Umbilical cord (tissue), 2 donors: ENCODE data around the gene WNT9B. TPM values are rescaled to one million over a fixed set of nuclear protein-coding genes. Genes with fewer than 3 reads are reported as not detected.

Experiments used
- DNase-seq: peaks from one replicate; pipeline ENCODE4 v3.0.0-alpha.2; 2015; ENCODE audit warnings: low spot score
- total RNA-seq: library from RNA; depleted of rRNA; stranded (reverse); fragments of >200 nt; gene quantifications from one replicate; pipeline ENCODE4 v1.2.3, GENCODE V29; 2014; ENCODE audit warnings: low replicate concordance; ENCODE audit not compliant: insufficient read depth

WNT9B gene, protein sequence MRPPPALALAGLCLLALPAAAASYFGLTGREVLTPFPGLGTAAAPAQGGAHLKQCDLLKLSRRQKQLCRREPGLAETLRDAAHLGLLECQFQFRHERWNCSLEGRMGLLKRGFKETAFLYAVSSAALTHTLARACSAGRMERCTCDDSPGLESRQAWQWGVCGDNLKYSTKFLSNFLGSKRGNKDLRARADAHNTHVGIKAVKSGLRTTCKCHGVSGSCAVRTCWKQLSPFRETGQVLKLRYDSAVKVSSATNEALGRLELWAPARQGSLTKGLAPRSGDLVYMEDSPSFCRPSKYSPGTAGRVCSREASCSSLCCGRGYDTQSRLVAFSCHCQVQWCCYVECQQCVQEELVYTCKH
- total RNA-seq, result not detected

GRCh38 chr17:46851029-46851741 lies at the start of gene WNT9B:
Gene WNT9B, plus strand, starts transcription at chr17:46851583. Its CDS starts 56 bp downstream, at chr17:46851639.
- peak; percentile 51 for DNase-seq

- DNase-seq, result no peak
Measured at GRCh38 chr17:46802800-46803199, 48.6 kb upstream of the WNT9B start.

- DNase-seq, result no peak
Measured at GRCh38 chr17:46803544-46803943, 47.8 kb upstream of the WNT9B start.

GRCh38 chr17:46805771-46806170 lies 45.6 kb upstream of the WNT9B start:
- no peak for DNase-seq

- no peak for DNase-seq
Measured at GRCh38 chr17:46809110-46809571, 42.2 kb upstream of the WNT9B start.

DNA sequence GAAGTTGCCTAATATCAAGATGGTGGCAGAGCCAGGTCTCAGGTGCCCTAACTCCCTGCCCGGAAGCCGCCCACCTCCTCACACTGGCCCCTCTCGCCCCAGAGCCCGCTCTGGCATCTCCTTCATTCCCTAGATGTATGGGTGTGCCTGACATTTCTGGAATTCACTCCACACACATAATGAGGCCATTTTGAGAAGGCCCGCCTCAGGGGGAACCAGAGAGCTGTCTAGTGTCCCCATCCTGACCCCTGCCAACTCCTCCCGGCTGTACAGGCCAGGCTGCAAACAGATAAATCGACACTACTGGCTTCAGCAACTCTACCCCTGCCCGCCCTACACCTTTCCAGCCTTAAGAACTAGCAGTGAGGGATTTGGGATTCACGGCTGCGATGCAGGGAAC lies 40.5 kb upstream of the WNT9B start:
- DNase-seq, result peak; percentile 52

GRCh38 chr17:46811978-46812583 lies 39.3 kb upstream of the WNT9B start:
- DNase-seq, result peak; percentile 88

DNA sequence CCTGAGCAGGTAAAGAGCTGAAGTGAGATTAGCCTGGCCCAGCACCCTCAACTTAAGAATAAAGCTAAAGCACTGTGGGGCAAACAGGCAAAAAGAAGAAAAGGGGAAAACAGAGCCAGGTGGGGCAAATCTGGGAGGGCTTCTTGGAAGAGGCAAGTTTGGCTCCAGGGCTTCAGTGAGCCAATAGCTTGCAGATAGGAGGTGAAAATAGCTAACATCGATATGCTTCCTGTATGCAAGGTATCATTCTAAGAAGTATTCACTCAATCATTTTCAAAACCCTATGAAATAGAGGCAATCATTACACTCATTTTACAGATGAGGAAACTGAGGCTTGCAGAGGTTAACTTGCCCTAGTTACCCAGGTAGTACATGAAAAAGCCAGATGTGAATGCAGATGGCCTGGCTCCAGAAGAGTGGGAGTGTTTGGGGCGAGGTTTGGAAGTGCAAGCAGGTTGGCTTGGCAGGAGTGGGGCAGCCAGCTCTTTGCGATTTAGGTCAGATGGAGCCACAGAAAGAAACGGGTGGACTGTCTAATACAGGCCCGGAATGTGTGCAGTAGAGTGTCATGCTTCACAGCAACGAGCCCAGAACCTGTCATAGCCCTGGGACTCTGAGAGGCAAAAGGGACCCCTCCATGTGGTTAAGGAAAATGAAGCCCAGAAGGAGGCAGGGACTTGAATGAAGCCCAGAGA lies 38.6 kb upstream of the WNT9B start:
- DNase-seq, result no peak

DNA sequence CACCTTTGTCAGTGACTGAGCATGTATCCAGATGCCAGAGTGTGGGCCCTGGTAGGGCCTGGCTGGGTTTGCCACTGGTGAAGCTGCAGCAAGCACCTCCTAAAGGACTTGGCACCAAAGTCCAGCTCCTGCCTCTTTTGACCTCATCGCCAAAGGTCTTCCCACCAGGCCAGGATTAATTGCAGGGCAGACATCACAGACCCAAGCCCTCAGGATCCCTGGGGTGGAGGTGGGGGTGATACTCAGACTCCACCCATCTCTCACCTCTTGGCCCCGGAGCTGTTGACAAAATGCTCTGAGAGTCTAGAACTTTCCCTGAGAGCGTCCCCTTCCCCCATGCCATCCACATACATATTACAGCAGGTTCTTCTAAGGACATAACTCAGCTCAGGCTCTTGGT lies 37.5 kb upstream of the WNT9B start:
- no peak for DNase-seq

GRCh38 chr17:46814446-46814845 lies 36.9 kb upstream of the WNT9B start:
- DNase-seq, result no peak

- DNase-seq, result no peak
Measured at GRCh38 chr17:46815474-46816353, 35.7 kb upstream of the WNT9B start.

DNA sequence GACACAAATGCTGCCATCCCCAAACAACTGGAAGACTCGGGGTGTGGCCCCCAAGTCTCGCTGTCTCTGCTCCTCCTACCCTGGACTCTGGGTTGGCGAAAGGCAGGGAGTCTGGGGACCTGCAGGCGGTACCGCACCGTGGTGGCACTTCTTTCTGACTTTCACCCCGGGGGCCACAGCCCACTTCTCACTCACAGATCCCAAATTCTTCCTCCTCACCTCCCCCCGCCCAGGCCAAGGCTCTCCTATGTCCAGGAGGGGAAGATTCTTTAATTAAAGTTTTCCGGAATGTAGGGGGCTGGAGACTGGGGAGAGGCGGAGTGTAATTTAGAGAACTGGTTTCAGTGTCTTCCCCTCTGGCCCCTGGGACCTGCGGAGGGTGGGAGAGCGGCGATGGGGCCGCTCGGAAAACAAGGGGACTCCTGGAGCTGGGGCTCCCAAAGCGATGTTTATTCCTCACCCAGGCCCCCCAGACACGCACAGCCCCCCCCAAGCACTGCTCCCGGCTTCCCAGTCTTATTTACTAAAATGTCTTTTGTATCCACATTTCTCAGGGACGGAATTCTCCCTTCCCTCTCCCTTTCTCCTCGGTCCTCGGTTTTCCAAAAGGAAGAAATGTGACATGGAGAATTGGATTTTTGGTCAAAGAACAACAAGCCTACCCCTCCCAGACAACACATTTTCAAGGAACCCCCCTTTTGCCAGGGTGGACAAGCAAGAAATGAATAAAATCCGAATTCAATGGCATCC lies 34.1 kb upstream of the WNT9B start:
- no peak for DNase-seq

- DNase-seq, result no peak
Measured at GRCh38 chr17:46817901-46818209, 33.5 kb upstream of the WNT9B start.

DNA sequence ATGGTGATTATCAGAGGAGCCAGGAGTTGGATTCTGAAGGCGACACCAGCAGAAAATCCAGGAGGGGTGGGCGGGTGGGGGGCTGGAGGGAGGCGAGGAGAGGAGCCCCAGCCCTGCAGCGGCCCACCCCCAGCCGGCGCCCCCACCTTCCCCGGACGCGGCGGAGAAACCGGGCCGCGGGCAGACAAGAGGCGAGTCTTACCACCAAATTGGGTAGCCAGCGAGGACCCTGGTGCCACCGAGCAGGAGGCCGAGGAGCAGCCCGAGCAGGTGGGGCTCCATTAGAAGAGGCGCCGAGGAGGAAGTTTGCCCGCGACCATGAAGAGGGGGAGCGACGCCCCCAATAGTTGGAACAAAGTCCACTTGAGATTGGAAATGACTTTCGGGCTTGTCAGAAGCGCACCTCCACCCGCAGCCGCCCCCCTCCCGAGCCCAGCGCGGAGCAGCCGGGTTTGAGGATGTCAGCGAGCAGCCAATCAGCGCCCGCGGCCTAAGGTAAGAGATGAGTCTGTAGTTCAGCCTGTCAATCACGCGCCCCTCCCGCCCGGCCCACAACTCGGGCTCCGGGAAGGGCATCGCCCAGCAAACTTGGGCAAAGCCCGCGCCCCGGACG lies 33.0 kb upstream of the WNT9B start, which contains the start of gene WNT3:
WNT3 (minus strand) TSS at position 377 of the 613 bp plus-strand sequence; CDS start at position 282, 95 bp downstream.
- DNase-seq, result peak; percentile 50

DNA sequence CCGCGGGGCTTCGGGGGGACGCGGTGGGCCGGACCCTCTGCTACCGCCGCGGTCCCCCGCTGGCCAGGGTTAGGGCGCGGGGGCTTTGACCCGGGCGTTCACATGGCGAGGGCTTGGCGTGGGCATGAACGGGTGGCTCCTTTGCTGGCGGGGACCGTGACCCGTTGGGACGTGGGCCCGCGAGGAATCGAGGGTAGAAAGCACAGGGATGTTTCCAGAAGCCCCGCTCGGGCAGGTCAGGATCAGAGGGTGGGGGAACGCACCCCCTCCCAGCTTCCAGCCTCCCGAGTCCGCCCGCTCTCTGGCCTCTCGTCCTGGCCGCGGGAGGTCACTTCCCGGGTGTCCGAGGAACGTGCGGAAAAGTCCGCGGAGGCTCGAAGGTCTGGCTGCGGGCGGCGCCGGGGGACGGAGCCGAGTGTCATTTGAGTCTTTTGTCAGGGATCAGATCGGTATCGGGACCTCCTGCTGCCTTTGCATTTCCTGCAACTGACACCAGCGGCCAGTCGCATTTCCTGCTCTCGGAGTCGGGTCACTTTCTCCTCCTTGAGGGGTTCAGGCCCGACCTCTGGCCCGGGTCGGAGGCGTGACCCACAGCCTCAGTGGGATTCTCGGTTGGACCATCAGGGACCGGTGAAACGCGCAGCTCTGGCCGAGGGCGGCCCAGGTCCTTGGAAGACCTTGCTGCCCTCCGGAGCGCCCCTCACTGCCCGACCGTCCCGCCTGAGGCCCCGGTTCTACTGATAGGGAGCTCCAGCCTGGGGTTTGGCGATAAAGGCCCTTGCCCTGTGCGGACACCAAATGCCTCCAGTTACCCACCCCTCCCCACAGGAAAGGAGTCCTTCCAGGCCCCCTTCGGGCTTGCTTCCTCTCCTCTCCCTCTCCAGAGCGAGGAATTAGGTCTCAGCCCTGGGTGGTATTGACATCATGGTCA lies 32.2 kb upstream of the WNT9B start:
- DNase-seq, result no peak

GRCh38 chr17:46819906-46820351 lies 31.5 kb upstream of the WNT9B start:
- DNase-seq, result no peak

DNA sequence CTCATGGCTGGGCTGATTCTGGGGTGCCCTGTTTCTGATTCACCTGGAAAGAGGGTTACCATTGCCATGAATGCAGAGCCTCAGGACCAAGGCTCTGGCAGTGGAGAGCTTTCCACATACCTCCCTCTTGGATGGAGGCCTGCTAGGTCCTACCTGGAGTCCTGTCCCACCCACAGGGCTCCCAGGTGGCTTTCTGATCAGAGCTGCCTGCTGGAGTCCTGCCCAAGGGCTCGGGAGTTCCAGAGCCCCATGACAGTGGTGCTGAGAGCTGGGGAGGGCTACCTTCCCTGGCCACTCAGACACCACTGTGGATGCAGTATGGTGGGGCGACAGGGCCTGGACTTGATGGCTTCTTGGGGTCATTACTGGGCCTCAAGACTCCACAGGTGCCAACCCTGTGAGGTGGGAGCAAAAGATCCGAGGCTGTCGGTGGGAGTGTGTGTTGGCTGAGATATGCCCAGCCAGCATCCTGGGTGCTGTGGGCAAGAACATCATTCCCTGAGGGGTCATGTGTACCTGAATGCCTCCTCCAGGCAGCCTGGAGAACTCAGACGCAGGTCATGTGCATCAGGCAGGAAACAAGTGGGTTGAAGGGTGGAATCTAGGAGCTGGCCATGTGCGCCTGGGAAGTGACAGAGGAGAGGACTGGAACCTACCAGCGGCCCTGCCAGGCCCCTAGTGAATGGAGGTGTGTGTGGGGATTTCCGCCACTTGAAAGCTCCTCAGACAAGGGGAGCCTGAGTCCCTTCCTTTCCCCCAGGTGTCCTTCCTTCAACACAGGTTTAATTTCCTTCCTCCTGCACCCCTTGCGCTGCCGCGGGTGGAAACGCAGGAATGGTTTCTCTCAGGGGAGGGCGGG lies 30.6 kb upstream of the WNT9B start:
- DNase-seq, result no peak
